Uterus (tissue), 2 donors: Measurements from ENCODE around the gene SLC25A30.
"Not testable (repeated sequence)": the region's sequence is repeated elsewhere in the genome, so short reads cannot be mapped to it uniquely, and the experiment has no call there.

ENCODE experiments used
- POLR2A ChIP-seq, 2 donors: fragments of 450-650 bp; IDR thresholded peaks; one replicate each; pipeline ENCODE4 v1.6.1; 2016; ENCODE audit warnings: antibody characterized with exemption in 2 of 2, mild to moderate bottlenecking in 1 of 2, moderate library complexity in 1 of 2
- TF ChIP-seq, protein P1 (sequence below), 4 experiments: fragments of 200-600 bp in 2 of 4; fragments of 450-650 bp in 2 of 4; sonication (generic) in 2 of 4; IDR thresholded peaks; one replicate each; pipeline ENCODE4 v1.5.1; 2016 to 2019; ENCODE audit warnings: antibody characterized with exemption in 4 of 4, mild to moderate bottlenecking in 2 of 4, moderate library complexity in 1 of 4

DNA sequence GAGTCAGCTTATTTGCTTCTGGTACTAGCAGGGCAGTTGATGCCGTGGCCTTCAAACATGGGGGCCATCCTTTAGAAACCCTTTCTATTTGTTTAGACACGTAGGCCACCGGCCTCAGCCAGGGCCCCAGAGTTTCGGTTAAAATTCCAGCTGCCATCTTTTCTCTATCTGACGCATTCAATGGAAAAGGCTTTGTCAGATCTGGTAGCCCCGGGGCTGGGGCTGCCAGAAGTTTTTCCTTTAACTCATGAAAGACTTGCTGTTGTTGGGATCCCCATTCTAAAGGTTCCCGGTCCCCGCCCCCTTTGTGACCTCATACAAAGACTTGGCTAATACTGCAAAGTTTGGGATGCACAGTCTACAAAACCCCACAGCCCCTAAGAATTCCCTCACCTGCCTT, 41.5 kb downstream of the SLC25A30 start:
- TF ChIP-seq, protein P1, sequence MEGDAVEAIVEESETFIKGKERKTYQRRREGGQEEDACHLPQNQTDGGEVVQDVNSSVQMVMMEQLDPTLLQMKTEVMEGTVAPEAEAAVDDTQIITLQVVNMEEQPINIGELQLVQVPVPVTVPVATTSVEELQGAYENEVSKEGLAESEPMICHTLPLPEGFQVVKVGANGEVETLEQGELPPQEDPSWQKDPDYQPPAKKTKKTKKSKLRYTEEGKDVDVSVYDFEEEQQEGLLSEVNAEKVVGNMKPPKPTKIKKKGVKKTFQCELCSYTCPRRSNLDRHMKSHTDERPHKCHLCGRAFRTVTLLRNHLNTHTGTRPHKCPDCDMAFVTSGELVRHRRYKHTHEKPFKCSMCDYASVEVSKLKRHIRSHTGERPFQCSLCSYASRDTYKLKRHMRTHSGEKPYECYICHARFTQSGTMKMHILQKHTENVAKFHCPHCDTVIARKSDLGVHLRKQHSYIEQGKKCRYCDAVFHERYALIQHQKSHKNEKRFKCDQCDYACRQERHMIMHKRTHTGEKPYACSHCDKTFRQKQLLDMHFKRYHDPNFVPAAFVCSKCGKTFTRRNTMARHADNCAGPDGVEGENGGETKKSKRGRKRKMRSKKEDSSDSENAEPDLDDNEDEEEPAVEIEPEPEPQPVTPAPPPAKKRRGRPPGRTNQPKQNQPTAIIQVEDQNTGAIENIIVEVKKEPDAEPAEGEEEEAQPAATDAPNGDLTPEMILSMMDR (IDR thresholded peaks at IDR 0.05): not testable (repeated sequence)
- not testable (repeated sequence) for TF ChIP-seq POLR2A (IDR thresholded peaks at IDR 0.05)
